Calu3 (cell line): Measurements from ENCODE around the gene MRPL28. TPM values are rescaled to one million over a fixed set of nuclear protein-coding genes. Genes with fewer than 3 reads are reported as not detected.

Experiments used
- BruUV-seq: library from RNA; stranded (reverse); fragments of 400-500 nt; replicated peaks from 2 replicates; lab custom pipeline; 2021; lab: Mats Ljungman, UMichigan
- CTCF ChIA-PET: fragments of 300-600 bp; sonication (Branson Sonifier 250); formaldehyde crosslinking; loops from one replicate; lab custom pipeline; 2022; ENCODE audit warnings: antibody characterized with exemption; lab: Charles Lee
- DNase-seq: peaks from one replicate; pipeline ENCODE4 v3.0.0; 2022
- H3K27ac Mint-ChIP-seq: one replicate; pipeline ENCODE4 v1.8.0; 2022; ENCODE audit warnings: mixed read lengths; ENCODE audit not compliant: unreplicated experiment
- H3K27me3 Mint-ChIP-seq: one replicate; pipeline ENCODE4 v1.8.0; 2022; ENCODE audit warnings: mixed read lengths; ENCODE audit not compliant: unreplicated experiment
- H3K36me3 Mint-ChIP-seq: one replicate; pipeline ENCODE4 v1.8.0; 2022; ENCODE audit warnings: mild to moderate bottlenecking, moderate library complexity, mixed read lengths; ENCODE audit not compliant: insufficient read depth, unreplicated experiment
- H3K4me1 Mint-ChIP-seq: one replicate; pipeline ENCODE4 v1.8.0; 2022; ENCODE audit warnings: mild to moderate bottlenecking, low read depth, mixed read lengths; ENCODE audit not compliant: unreplicated experiment
- H3K4me3 Mint-ChIP-seq: one replicate; pipeline ENCODE4 v1.8.0; 2022; ENCODE audit warnings: mild to moderate bottlenecking, low read depth, moderate library complexity, mixed read lengths; ENCODE audit not compliant: unreplicated experiment
- H3K9me3 Mint-ChIP-seq: one replicate; pipeline ENCODE4 v1.8.0; 2022; ENCODE audit warnings: low read depth, mixed read lengths; ENCODE audit not compliant: unreplicated experiment
- CTCF ChIP-seq: fragments of 200-600 bp; IDR thresholded peaks from one replicate; pipeline ENCODE4 v1.8.0; 2022; ENCODE audit warnings: antibody characterized with exemption; ENCODE audit not compliant: unreplicated experiment
- intact Hi-C: fragments of 100-400 bp; cut with micrococcal nuclease; formaldehyde crosslinking; loops from one replicate; pipeline ENCODE4 v1.10.0; 2022; ENCODE audit not compliant: unreplicated experiment
- total RNA-seq: library from RNA; stranded (reverse); gene quantifications from 2 replicates; pipeline ENCODE4 v1.2.3, GENCODE V29; 2022

MRPL28 gene
- total RNA-seq, 1 experiment from 2014 or later: 115 TPM

DNA sequence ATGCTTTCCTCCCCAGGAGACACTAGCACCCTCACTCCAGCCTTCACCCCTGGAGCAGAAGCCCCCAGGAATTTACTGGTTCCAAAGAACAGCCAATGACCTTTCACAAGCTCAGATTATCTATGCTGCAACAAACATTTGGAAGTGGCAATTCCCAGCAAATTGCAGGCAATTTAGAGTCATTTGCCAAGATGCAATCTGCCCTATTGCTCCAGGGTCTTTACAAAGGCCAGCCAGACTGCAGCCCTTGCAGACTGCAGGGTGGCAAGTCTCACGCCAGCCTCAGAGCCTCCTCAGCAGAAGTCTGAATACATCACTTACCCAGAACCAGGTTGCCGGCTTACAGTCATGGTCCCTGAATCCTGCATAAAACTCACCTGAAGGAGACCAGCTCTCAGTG, 39.6 kb downstream of the MRPL28 start:
- Mint-ChIP-seq H3K4me3 (no peak overlapping the region), H3K4me1 (peaks cover 38% of the 10 kb centered on the region), H3K27me3 (no peaks in the 10 kb centered on the region), H3K27ac (peak overlapping the region; percentile 60), H3K9me3 (peaks cover 3% of the 10 kb centered on the region), H3K36me3 (peaks cover 30% of the 10 kb centered on the region)
- no TSS peak for BruUV-seq
- intact Hi-C loops: no loop called here
- CTCF ChIA-PET: no interaction called here
- DNase-seq: no peak
- no peak for TF ChIP-seq CTCF

DNA sequence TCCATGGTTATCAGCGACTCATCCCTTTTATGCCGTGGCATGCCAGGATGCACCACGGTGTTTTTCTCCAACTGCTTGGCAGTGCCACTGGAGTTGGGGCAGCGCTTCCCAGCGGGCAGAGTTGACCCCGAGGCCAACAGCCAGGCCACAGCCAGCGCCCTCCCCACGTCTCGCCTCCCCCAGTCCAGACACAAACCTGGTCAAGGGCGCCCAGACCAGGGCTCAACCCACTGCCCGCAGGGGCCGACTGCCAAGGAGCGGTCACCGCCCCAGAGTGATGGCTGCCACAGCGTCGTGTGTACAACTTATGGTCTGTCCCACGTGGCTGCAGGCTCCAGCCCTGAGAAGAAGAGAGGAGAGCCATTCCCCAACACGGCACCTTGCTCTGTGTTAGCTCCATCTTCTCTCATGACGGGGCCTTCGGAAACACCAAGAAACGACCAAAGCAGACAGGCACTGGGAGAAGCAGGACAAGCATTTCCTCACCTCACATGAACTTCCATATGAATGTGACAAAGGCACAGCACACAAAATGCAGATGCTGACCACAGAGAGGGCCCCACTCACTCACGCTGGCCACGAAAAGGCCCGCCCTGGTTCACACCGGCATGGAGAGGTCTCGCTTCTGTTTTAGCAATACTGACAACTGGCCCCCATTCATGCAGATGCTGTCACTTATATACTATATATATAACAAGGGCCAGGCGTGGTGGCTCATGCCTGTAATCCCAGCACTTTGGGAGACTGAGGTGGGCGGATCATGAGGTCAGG, 44.8 kb downstream of the MRPL28 start:
- TF ChIP-seq CTCF: no peak
- intact Hi-C loops: no loop called here
- Mint-ChIP-seq H3K9me3 (no peaks in the 10 kb centered on the region), H3K27me3 (no peaks in the 10 kb centered on the region), H3K36me3 (peaks cover 44% of the 10 kb centered on the region), H3K27ac (no peak overlapping the region), H3K4me1 (peaks cover 26% of the 10 kb centered on the region), H3K4me3 (no peak overlapping the region)
- no TSS peak for BruUV-seq
- DNase-seq: no peak
- CTCF ChIA-PET: interaction anchor here (0.7 kb wide), 1 partner anchor 1528 kb away, joined by 4 read pairs; no protein-coding TSS in a partner anchor

DNA sequence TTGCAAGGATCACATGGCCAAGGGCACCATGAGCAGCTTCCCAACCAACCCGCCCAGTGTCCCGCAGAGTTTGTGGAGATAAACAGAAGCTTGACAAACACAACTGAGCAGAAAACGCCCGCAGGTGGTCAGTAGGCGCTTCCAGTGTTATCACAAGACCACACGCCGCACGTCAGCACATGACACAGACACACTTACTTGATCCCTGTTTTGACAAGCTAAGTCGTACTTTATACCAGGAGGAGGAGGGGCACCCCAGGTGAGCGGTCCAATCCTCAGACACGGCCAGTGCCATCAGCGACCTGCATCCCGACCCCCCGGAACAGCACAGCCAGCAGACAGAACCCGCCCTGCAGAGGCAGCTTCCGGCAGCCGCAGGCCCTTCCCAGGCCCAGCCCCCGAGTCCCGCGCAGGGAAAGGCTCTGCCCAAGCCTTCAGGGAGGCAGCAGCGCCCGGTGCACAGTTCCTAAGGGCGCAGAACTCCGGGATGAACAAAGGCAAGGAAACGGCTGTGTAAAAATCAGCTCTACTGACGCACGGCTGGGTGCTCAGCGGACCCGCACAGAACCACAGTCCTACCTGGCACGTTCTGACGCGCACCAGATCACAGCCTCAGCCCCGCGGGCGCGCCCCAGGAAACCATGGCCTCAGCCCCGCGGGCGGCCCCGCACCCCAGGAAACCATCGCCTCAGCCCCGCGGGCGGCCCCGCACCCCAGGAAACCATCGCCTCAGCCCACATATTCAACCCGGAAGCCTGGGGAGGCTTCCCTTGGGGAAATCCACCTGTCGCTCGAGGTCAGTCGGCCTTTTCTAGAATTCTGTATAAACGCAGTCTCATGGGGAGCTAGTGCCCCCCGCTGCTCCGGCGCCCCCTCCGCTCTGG, 45.6 kb downstream of the MRPL28 start:
- no TSS peak for BruUV-seq
- Mint-ChIP-seq H3K27ac (peak overlapping the region; percentile 23), H3K9me3 (no peaks in the 10 kb centered on the region), H3K4me3 (no peak overlapping the region), H3K36me3 (peaks cover 37% of the 10 kb centered on the region), H3K27me3 (no peaks in the 10 kb centered on the region), H3K4me1 (peaks cover 24% of the 10 kb centered on the region)
- no peak for TF ChIP-seq CTCF
- intact Hi-C loops: no loop called here
- no peak for DNase-seq
- CTCF ChIA-PET: interaction anchor here (0.5 to 0.6 kb wide), 2 partner anchors 15 to 91 kb away, joined by 3 to 4 read pairs; no protein-coding TSS in a partner anchor

- peaks cover 37% of the 10 kb centered on the region for H3K36me3 Mint-ChIP-seq
- H3K4me1 Mint-ChIP-seq: peaks cover 28% of the 10 kb centered on the region
- no TSS peak for BruUV-seq
- no peaks in the 10 kb centered on the region for H3K27me3 Mint-ChIP-seq
- CTCF ChIA-PET: interaction anchor here (0.6 kb wide), 1 partner anchor 15 kb away, joined by 3 read pairs; no protein-coding TSS in a partner anchor
- H3K4me3 Mint-ChIP-seq: no peak overlapping the region
- intact Hi-C loops: no loop called here
- no peaks in the 10 kb centered on the region for H3K9me3 Mint-ChIP-seq
- TF ChIP-seq CTCF: no peak
- no peak for DNase-seq
- peak overlapping the region; percentile 23 for H3K27ac Mint-ChIP-seq
Observed at GRCh38 chr16:324201-324450, 46.2 kb downstream of the MRPL28 start.
